Measurements from ENCODE around the gene PCDH7.

The PCDH7 gene

GRCh38 chr4:30720021-30720660 is at the start of gene PCDH7:
Gene PCDH7 (plus strand): TSS chr4:30720369. CDS start chr4:30721423, 1,054 bp downstream.
- DNase-seq (ENCODE audit: low read depth), result no peak

GRCh38 chr4:30671926-30672448 is 48.2 kb upstream of the PCDH7 start:
- DNase-seq (ENCODE audit: low read depth), result no peak

- no peak for DNase-seq (ENCODE audit: low read depth)
Observed at GRCh38 chr4:30696191-30696590, 24.0 kb upstream of the PCDH7 start.

- no peak for DNase-seq (ENCODE audit: low read depth)
Observed at GRCh38 chr4:30714408-30715031, 5.6 kb upstream of the PCDH7 start.

GRCh38 chr4:30716158-30716557 is 4.0 kb upstream of the PCDH7 start:
- no peak for DNase-seq (ENCODE audit: low read depth)

- DNase-seq (ENCODE audit: low read depth), result no peak
Observed at GRCh38 chr4:30716681-30717207, 3.4 kb upstream of the PCDH7 start.

GRCh38 chr4:30717208-30718020 is 2.8 kb upstream of the PCDH7 start:
- DNase-seq (ENCODE audit: low read depth), result no peak

- DNase-seq (ENCODE audit: low read depth), result no peak
Observed at GRCh38 chr4:30718021-30718542, 2.1 kb upstream of the PCDH7 start.

GRCh38 chr4:30718641-30719453 is 1.3 kb upstream of the PCDH7 start:
- DNase-seq (ENCODE audit: low read depth), result no peak

GRCh38 chr4:30719454-30720020 is 632 bp upstream of the PCDH7 start:
- DNase-seq (ENCODE audit: low read depth), result no peak

- DNase-seq (ENCODE audit: low read depth), result no peak
Observed at GRCh38 chr4:30720661-30721184, 554 bp downstream of the PCDH7 start.

- no peak for DNase-seq (ENCODE audit: low read depth)
Observed at GRCh38 chr4:30721185-30722091, 1.3 kb downstream of the PCDH7 start.

- no peak for DNase-seq (ENCODE audit: low read depth)
Observed at GRCh38 chr4:30722092-30722358, 1.9 kb downstream of the PCDH7 start.

- DNase-seq (ENCODE audit: low read depth), result no peak
Observed at GRCh38 chr4:30722359-30723200, 2.4 kb downstream of the PCDH7 start.

GRCh38 chr4:30723201-30723955 is 3.2 kb downstream of the PCDH7 start:
- no peak for DNase-seq (ENCODE audit: low read depth)

GRCh38 chr4:30724247-30724646 is 4.1 kb downstream of the PCDH7 start:
- no peak for DNase-seq (ENCODE audit: low read depth)

GRCh38 chr4:30725562-30725961 is 5.4 kb downstream of the PCDH7 start:
- no peak for DNase-seq (ENCODE audit: low read depth)

- DNase-seq (ENCODE audit: low read depth), result no peak
Observed at GRCh38 chr4:30726090-30726675, 6.0 kb downstream of the PCDH7 start.
